Measurements from ENCODE around the gene MRTFB. TPM values are rescaled to one million over a fixed set of nuclear protein-coding genes. Genes with fewer than 3 reads are reported as not detected.
A peak's percentile ranks its signal among the peaks of the same experiment; 100 is the strongest.

MRTFB gene
- total RNA-seq, 1 donor from 2014 or later = 32.5 TPM

DNA sequence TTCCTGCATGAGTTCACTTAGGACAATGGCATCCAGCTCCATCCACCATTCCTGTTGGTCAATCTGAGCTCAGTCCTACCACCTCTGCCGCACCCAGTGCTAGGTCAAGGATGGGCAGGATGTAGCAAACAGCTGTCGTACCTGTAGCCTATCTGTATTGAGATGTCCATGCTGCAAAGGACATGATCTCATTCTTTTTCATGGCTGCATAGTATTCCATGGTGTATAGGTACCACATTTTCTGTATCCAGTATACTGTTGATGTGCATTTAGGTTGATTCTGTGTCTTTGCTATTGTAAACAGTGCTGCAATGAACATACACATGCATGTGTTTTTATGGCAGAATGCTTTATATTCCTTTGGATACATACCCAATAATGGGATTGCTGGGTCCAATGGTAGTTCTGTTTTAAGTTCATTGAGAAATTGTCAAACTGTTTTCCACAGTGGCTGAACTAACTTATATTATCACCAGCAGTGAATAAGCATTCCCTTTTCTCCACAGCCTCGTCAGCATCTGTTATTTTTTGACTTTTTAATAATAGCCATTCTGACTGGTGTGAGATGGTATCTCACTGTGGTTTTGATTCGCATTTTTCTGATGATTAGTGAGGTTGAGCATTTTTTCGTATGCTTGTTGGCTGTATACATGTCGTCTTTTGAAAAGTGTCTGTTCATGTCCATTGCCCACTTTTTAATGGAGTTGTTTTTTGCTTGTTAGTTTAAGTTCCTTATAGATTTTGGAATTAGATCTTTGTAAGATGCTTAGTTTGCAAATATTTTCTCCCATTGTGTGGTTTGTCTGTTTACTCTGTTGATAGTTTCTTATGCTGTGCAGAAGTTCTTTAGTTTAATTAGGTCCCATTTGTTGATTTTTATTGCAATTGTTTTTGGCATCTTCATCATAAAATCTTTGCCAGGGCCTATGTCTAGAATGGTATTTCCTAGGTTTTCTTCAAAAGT, 7.2 kb upstream of the MRTFB start:
- no peak for DNase-seq

DNA sequence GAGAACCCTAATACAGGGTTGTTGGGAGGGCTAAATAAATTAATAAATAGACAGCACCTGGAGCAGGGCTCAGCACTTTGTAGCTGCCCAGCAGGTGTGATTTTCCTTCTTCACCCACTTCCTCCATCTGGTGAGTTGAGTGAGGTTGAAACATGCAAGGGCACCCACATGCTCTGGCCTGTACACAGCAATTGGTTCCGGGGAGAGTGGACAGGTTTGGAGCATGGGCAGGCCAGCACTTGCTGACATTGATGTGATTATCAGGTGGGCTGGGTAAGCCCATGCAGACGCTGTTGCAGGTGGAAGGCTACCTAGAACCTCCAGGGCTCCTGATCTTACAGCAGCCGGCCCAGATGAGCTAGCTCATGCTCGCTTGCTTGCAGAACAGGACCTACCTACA, 1.3 kb upstream of the MRTFB start:
- DNase-seq = no peak

DNA sequence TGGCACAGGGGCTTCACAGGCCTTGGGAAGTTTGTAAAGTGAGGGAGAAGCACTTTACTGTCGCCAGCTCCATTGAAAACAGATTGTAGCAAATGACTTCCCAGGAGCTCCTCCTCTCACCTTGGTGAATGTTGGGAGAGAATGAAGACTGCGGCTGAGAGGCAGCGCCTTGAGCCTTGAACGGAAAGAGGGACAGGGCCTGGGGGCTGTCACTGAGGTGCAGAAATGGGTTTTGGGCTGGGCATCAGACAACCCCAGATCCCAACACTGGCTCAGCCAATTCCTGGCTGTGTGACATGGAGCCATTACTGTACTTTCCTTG, 603 bp upstream of the MRTFB start:
- no peak for DNase-seq

DNA sequence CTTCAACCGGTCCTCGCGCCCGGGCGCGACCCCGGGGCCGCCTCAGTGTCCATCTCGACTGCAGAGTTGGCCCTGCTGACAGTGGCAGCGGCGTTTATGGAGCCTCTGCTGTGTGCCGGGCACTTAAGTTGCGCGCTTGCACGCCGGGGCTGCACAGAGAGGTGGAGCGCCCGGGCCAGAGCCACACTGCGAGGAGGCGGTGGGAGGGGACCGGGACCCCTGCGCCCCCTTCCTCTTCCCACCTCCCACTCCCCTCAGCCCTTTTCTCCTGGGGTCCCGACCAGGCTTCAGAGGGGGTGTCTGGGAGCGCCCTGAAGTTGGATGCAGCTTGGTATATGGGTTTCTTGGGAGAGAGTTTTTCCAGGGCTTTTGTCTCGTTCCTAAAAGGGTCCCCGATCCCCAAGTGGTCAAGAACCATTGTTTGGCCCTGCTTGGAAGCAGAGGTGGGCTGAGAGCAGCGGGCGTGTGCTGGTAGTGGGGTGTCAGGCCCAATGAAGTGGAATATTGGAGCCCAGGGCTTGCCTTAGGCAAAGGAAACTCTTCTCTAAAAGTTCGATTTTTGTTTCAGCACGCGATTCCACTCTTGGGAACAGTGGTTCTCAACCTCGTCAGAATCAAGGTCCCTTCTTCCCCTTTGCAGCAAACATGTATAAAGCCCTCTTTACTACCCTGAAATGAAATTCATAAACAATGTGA, 605 bp downstream of the MRTFB start:
- no peak for DNase-seq

DNA sequence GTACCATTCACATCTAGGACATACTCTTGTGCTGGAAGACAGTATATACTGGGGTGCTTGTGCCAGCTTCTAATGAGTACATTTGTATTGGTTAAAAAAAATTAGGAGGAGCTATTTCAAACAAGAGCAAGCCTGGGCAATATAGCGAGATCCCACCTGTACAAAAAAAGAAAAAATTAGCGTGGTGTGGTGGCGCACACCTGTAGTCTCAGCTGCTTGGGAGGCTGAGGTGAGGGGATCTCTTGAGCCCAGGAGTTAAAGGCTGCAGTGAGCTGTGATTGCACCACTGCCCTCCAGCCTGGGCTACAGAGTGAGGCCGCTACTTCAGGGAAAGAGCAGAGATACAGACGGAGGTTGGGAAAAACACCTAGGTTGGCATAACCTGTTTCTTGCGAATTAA, 1.2 kb downstream of the MRTFB start:
- no peak for DNase-seq

DNA sequence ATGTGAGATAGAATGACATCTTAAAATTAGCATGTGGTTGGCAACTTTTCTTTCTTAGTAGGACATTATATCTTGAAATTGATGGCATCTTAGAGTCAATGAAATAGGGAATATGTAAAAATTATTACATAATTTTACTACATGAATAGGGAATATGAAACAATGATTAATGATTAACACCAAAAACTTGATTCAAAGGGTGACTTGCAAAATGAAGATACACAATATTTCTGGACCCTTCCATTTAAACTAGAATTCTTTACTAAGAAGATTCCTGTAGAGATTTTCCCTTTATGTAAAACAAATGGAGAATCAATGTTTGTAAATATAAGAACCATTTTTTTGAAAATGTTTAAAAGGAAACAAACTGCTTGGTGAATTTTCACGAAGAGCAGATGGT, 3.4 kb downstream of the MRTFB start:
- DNase-seq = no peak

DNA sequence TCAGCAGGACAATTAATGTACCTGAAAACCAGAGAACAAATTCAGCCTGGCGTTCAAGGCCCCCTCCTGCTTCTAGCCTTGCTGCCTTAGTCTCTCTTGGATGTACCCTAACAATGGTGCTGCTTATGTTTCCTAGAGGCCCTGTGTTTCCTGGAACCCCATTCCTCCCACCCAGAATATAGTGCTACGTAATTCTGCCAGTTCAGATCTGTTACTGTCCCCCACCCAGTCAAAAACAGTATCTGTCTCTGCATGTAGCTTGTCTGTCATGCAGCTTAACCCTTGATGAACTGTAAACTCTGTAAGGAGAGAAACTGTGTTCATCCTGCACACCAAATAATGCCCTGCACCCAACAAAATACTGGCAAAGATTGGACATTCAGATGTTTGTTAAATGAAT, 6.8 kb downstream of the MRTFB start:
- no peak for DNase-seq

DNA sequence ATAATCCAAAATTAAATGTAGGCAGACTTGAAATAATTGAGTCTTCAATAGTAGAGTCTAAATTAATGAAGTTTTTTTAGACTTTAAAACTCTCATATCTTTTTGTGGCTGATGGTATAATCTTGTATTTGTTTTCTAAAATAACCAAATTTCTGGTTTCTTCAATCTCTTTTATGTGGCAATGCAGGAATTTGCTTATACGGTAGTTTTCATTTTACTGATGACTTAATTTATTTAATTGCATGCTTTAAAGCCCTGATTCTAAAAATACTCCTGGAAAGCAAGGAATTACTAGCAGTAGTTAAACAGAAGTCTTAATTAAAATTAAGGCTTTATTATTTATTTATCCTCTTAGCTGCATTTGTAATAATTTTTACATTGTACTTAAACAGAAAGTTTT, 15.4 kb downstream of the MRTFB start:
- DNase-seq = no peak

DNA sequence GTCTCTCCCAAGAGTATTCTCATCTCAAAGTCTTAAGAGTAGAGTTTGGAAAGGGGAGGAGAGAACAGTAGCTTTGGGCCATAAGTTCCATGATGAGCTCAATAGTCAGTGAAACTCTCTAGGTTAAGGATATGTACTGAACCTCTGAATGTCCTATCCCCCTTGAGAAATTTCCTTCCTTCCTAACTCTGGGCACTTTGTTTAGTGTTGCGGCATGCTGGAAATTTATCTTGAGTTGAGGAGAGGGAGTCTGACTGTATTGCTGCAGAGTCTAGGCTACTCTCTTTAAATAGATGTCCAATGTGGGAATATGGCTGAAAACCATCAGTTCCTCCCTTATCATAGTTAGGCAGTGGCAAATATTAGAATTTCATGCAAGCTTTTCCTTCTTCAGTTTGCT, 16.1 kb downstream of the MRTFB start:
- DNase-seq = no peak

DNA sequence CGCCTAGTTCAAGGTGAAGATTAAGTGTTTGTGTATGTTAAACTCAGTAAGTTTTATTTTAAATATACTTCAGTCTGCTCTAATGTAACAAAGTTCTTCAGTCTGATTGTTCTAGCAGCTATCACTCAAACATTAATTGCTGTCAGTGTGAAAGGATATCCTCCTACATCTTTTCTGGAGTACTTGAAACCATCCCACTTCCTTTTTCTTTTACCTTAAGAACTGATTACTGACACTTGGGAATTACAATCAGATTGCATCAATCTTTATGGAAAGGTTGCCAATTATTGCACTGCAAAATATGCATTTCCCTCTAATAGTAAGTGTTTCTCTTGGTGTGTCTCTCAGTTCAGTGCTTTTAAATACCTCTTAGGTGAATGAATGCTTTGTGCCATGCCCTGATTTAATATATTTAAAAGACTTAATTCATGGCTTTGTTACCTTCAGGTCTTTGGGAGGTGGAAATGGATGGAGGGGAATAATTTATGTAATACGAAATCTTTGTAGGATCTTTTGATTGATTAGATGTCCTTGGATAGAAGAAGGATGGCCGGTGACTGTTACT, 16.6 kb downstream of the MRTFB start:
- no peak for DNase-seq

DNA sequence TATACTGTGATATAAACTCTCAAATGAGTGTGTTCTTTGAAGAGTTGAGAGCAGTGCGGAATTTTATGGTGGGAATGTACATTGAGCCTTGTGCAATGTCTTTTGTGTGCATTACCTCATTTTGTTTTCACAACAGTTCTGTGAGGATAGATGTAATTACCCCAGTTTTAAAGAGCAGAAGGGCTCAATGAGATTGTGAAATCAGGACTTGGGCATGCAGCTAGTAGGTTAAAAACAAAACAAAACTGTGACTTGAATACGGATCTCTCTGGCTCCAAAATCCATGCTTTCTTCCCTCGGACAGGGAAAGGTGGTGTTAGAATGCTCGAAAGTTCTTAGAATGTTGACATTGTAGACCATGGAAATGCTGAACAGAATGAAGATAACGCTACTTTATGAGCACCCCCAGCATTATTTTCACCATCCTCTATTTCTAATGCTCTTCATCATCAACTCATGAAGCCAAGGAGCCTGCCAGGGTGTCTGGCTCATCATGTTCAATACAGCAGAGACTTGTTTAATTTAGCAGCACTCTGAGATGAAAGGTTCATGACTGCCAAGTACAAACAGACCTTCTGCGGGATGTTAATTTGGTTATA, 17.1 kb downstream of the MRTFB start:
- DNase-seq = no peak

DNA sequence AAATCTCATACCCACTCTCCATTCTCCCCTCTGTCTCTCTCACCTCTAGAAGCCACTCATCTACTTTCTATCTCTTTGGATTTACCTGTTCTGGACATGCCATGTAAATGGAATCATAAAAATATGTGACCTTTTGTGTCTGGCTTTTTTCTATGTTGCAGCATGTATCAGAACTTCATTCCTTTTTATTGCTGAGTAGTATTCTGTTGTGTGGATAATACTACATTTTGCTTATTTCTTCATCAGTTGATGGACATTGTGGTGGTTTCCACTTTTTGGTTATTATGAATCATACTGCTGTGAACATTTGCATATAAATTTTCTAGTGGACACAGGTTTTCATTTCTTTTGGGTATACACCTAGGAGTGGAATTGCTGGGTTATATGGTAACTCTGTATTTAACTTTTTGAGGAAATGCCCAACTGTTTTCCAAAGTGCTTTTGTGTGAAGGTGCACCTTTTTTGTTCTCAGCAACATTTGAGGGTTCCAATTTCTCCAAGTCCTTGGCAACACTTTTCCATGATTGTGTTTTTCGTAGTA, 18.2 kb downstream of the MRTFB start:
- DNase-seq = no peak

DNA sequence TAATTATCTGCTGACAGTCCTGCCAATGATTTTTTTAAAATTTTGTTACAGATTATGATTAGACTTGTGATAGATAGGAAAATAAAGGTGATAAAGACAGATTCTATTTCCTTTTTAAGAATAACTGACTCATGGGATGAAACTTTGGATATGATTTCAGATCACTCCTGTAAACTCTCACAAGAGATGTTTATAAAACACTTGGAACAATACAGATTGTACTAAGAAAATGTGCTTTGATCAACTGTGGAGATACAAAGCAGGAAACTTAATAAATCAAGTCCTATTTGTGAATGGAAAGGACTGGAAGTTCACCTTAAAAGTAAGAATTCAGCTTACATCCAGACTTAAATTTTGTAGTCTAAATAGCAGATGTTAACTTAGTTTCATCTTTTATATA, 21.4 kb downstream of the MRTFB start:
- no peak for DNase-seq

DNA sequence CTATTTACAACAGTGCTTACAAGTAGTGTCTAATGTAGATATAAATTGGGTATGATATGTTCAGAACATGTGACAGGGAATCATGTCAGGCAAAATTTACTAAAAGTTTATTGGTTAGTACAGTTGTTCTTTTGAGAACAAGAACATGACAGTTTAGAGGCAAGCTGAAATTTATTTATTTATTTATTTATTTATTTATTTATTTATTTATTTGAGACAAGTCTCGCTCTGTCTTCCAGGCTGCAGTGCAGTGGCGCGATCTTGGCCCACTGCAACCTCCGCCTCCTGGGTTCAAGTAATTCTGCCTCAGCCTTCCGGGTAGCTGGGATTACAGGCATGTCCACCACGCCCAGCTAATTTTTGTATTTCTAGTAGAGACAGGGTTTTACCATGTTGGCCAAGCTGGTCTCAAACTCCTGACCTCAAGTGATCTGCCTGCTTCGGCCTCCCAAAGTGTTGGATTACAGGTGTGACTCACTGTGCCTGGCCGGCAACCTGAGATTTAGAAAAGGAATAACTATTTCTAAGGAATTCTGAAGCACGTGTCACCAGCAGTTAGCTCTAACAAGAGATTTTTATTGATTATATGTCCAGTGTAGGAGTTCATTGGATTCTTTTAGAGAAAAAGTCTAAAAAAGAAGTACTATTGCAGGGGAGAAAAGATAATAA, 24.9 kb downstream of the MRTFB start:
- no peak for DNase-seq

DNA sequence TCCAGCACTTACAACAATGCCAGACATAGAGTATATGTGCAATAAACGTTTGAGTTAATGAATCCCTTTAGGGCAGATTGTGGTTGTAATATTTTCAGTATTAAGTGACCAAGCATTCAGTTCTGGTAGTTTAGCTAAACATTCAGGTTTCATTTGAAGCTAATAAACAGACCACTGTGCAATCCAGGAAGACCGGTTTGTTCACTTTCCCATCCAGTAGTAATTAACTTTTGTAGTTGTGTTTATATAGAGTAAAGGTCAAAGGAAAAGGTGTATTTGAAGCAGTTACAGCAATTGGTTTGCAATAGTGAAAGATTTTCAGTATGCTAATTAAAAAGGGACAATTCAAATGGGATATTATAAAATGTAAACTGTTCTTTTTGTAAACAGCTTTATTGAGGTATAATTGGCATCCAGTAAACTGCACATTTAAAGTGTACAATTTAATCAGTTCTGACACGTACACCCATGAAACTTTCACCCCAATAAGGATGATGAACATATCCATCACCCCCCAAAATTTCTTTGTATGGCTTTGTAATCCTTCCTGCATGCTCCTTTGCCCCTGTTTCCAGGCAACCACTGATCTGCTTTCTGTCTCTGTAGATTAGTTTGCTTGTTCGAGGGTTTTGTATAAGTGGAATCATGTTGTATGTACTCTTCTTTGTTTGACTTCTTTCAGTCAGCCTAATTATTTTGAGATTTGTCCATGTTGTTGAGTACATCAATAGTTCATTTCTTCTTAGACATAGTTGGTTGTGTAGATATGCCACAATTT, 26.3 kb downstream of the MRTFB start:
- peak; percentile 13 for DNase-seq

DNA sequence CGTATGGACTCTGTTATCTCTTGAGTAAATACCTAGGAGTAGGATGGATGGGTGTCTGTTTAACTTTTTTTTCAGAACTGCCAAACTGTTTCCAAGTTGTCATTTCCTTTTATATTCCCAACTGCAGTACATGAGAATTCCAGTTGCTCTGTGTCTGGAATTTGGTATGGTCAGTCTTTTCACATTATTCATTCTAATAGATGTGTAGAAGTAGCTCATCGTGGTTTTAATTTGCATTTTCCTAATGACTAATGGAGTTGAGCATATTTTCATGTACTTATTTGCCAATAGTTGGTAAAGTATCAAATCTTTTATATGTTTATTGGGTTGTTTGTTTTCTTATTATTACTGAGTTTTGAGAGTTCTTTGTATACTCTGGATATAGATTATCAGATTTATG, 27.0 kb downstream of the MRTFB start:
- DNase-seq = no peak

DNA sequence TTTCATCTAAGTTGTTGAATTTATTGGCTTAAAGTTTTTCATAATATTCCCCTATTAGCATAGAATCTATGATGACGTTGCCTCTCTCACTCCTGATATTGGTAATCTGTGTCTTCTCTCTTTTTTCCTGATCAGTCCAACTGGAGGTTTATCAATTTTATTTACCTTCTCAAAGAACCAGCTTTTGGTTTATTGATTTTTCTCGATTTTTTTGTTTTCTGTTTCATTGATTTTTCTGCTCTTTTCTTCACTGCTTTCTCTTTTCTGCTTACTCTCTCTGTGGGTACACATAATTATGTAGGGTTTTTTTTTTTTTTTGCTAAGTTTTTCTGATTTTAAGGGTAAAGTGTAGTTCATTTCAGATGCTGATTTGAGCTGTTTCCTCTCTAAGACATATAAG, 29.7 kb downstream of the MRTFB start:
- DNase-seq = no peak

DNA sequence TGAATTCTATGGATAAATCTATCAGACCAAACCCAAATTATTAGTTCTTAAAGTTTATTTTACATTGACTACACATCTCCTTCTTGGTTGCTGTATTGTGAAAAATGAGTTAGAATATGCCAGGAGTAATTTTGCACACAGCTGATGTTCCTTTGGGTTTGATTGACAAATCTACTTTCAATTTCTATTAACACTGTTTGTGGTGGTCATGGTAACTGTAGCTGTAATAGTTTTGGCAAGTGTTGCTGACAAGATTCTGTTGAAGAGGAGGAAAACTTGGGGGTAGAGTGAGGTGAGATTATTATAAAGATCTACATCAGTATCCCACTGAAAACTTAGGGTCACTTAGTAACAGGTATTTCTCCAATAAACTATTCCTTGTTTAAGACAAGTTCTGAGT, 30.3 kb downstream of the MRTFB start:
- no peak for DNase-seq

DNA sequence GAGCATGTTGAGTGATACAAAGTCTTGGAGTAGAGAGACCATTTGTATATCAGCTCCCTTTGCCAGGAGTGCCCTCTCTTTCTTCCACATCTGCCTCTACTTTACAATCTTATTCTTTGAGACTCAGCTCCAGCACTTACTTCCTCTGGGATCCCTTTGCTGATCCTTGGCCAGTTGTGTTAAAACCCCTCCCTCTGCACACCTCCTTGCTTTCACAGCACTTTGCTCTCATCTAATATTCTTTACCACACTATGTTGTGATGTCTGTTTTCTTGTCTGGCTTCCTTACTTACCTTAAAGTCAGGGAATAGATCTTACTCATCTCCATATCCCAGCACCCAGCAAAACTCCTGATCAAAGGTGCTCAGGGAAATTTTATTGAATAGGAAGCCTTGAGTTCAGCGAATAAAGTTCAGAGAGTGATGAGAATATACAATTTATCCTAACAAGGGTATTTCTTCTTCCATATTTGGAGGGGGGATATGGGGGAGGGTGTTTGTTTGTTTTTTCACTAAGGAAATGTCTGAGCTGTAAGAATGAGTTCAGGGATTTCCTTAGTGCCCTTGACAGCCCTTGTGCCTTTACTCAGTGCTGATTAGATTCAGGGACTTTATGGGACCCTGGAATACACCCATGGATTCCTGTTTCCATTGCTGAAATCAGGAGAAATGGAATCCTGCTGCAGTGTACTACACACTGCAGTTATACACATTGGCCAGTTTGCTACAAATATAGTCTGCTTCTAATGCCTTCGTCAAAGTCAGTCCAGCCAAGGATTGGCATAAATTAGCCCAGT, 32.0 kb downstream of the MRTFB start:
- no peak for DNase-seq

DNA sequence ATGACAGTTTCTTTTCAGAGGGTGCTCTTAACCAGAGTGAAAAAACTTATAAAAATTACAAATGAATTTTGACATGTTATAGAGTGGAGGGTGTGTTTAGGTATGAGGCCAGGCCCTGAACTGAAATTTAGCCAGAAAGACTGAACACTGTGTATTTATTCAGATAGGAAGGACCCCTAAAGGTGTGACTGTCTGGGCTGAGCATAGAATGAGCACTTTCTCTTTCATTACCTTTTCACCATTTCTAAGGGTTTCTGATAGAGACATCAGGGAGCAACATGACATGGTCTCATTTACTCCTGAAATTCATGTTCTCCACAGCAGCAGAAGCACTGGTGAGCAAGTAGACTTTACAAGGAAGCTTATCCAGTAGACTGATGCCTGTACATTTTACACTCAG, 32.9 kb downstream of the MRTFB start:
- no peak for DNase-seq

Measured in skin of body (tissue), 2 donors.